GM23248 (cell line): ENCODE results near the gene RIT2.

Experiments
- EZH2 ChIP-seq: fragments of 200-600 bp; sonication (generic); IDR thresholded peaks from 2 replicates; pipeline ENCODE4 v1.6.1; 2018; ENCODE audit warnings: antibody characterized with exemption, mild to moderate bottlenecking; ENCODE audit not compliant: insufficient read depth, poor library complexity, severe bottlenecking
- EZH2phosphoT487 ChIP-seq: fragments of 200-600 bp; sonication (generic); IDR thresholded peaks from 2 replicates; pipeline ENCODE4 v1.6.1; 2018; ENCODE audit warnings: antibody characterized with exemption, moderate library complexity, mild to moderate bottlenecking, low read depth; ENCODE audit not compliant: insufficient read depth

GRCh38 chr18:43159926-43160325, 44.4 kb upstream of the RIT2 start:
- no peak for TF ChIP-seq EZH2
- no peak for TF ChIP-seq EZH2phosphoT487
